ENCODE data around the gene DOCK8.

The DOCK8 gene

GRCh38 chr9:505741-506059, 291.0 kb downstream of the DOCK8 start:
- H3K4me3 ChIP-seq (ENCODE audit: low read length) = no peak overlapping the region
- no peak for DNase-seq (ENCODE audit: low read depth, low spot score)

GRCh38 chr9:506281-506680, 291.6 kb downstream of the DOCK8 start:
- no peak overlapping the region for H3K4me3 ChIP-seq (ENCODE audit: low read length)

GRCh38 chr9:511861-512260, 297.2 kb downstream of the DOCK8 start:
- DNase-seq (ENCODE audit: low read depth, low spot score) = no peak
- H3K4me3 ChIP-seq (ENCODE audit: low read length) = no peak overlapping the region

More at GRCh38 chr9:506281-506680, 291.6 kb downstream of the DOCK8 start:
- DNase-seq (ENCODE audit: low read depth, low spot score) = no peak

- H3K4me3 ChIP-seq (ENCODE audit: low read length) = no peak overlapping the region
- no peak for DNase-seq (ENCODE audit: low read depth, low spot score)
These were observed 298.0 kb downstream of the DOCK8 start for GRCh38 chr9:512555-513272.
